Activated CD8-positive, alpha-beta memory T cell treated with anti-CD3 and anti-CD28 coated beads for 24 hours (primary cell): Measurements from ENCODE around the gene AHDC1.

ENCODE experiments used
- DNase-seq: peaks from one replicate; pipeline ENCODE4 v3.0.0-alpha.2; 2020

Gene AHDC1

DNA sequence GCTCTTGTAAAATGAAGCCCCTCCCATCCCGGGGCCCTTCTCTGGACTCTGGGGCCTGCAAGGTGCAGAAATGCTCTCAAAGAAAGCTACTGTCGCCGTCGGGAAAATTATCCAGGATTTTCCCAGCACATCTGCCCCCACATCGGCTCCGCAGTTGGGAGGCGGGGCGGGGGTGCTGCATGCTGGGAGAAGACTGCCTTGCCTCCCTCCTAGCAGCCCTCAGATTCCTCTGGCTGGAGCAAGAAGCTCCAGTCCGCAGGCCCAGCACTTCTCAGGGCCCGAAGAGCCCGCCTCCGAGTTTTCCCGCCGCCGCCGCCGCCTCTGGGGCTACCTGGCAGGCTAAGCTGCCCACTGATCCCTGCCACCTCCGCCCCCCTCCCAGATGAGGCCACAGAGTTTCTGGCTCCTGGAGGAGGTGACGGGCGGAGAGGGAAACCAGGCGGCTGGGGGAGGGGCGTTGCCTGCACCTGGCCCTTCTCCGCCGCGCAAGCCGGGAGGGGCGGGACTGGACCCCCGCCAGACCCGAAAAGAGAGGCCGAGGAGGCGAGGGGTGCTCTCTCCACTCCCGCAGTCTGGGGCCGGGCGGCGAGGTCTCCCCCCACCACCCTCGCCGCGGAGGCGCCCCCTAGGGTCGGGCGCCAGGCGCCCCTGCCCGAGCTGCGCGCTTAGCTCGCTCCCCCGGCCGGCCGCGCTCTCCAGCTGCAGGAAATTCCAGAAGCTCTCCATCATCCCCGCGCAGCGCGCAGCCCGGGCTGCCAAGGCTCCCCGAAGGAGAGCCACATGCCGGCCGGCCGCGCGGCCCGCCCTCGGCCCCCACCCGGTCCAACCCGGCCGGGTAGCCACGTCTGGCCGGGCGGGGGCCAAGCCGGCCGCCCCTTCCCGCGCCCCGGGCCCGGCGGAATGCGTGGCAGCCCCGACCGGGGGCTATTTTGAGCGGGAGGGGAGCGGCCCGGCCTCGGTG lies 28.8 kb downstream of the AHDC1 start:
- DNase-seq: no peak

DNA sequence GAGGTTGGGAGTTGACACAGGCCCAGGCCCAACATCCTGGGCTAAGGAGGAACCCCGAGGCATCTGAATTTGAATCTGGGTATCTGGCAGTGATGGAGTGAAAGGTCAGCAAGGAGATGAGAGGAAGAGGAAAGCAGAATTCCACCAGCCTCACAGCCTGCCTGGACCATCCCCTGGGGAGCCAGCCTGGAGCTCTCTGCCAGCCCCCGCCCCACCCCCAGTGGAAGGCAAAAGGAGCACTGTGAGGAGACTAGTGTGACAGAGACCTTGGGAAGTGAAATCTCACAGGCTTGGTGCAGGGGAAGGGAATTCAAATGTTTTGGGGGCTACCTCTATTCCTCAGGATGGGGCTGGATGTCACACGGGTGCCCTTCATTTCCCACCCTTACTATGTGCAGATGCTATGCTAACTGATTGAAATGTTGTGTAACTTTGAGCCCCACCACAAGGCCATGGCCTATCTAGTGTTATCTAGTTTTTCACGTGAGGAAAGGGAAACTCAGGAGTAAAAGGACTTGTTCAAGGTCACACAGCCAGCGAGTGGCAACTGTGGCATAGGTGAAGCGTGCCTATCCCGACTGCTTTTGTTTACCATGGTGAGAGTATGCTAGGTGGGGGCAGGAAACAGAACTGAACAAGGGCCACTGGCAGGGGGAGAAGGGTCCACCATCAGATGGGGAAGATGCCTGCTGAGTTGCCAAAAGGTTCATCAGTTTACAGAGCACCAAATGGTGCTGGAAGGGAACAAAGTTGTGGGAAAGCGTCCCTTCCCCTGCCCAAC lies 29.8 kb downstream of the AHDC1 start:
- no peak for DNase-seq

DNA sequence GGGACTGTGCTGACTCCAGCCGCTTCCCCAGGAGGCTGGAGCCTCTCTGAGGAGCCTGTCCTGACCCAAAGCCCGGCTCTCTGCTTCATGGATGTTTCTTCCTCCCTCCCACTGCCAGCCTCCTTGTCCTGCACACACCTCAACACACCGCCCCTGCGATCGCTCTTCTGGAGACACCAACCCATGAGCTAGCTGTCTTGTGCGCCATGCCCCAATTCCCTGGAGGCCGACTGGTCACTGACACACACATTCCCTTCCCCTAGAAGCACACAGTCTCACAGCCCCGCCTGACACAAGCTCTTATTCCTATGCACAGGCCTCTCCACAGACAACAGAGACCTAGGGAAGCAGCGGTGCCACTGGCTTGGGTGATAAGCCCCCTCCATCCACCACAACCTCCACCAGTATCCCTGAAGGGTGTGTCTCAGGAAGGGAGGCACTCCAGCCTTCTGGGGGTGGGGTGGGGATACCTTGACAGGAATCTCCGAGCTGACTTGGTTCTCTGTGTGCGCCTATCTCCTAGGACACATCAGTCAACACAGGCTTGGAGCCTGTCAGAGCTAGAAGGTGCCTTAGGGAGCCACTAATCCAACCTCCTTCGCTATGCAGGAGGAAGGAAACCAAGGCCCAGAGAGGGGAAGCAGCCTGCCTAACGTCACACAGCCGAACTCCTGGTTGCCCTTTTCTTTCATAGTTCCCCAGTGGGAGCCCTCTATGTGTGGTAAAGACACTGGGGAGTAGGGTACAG lies 31.1 kb downstream of the AHDC1 start:
- DNase-seq: no peak

GRCh38 chr1:27572019-27572678 lies 31.8 kb downstream of the AHDC1 start:
- DNase-seq: no peak

GRCh38 chr1:27571439-27572018 lies 32.4 kb downstream of the AHDC1 start:
- DNase-seq: no peak

DNA sequence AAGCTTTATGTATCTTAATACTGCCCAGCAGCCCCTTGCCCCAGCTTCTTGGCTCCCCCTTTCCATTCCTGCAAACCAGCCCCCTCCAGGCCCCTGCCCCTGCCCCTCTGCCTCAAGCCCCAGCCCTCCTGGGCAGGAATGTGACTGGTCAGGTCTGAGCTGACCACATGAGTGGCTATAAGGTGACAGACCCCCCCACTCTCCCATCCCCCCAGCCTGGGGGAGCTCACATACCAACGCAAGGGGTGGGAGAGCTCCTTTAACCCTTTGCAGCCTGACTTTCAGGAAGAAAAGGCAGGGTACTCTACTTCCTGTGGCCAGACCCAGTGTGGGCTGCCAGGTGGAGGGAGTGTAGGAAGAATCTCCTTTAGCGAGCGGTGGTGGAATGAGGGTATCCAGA lies 33.2 kb downstream of the AHDC1 start:
- no peak for DNase-seq

DNA sequence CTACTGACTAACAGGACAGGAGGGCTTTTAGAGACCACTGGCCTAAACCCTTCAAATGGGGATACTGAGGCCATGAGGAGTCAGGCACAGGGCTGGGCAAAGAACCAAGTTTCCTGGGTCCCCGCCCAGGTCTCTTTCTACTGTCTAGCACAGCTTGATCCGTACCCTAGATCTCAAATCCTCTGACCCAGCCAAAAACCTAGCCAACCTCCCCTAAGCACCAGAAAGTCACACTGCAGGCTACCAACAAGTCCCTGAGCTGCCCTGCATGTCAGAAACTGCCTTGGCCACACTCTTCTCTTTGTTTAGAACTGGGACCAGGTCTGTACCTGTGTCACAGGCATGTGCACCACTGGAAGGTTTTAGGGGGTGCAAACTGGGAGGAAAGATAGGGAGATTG lies 33.6 kb downstream of the AHDC1 start:
- DNase-seq: no peak

DNA sequence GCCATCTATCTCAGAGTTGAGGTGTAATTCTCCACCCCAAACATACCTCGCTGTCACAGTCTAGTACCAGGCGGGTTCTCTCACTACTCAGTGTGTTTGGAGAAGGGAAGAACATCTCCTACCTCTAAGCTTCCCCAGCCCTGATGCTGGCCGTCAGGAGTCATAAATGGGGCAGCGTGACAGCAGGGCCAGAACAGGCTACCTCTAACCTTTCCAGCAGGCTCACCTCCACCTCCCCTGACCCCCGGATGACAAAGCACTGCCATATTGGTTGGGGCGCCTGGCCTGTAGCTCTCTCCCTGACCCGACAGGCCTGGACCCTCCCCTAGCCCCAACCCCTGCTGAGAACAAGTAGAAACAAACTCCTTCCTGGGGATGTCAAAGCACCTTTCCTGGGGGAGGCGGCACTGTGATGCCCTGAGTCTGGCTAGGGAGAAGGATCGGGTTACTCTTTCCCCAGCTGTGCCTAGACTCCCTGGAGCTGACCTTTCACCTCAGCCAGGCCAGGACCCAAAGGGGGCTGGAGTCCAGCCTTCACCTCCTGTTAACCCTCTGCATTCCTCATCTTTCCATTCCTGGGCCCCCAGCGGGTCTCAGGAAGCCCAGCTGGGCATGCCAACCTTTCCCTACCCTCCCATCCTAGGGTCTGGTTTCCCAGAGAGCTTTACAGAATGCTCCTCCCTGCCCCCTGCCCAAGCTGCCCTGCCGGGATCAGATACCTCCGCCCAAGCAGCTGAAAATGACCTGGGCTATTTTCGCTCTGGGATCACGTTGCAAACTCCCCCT lies 34.2 kb downstream of the AHDC1 start:
- DNase-seq: no peak

DNA sequence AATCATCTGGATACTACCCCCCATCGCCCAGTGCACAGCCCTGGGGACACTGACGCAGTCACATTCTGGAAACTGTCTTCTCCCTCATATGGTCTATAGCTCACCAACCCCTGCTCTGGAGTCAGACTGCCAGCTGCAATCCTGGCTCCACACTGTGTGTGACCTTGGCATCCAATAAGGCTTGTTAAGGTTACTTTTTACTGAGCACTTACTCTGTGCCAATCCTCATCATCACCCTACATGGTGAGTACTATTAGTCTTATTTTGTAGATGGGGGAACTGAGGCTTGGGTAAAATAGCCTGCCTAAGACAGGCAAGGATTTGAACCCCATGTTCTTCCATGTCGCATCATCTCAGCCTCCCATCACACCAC lies 34.9 kb downstream of the AHDC1 start:
- DNase-seq: no peak

GRCh38 chr1:27568300-27569087 lies 35.5 kb downstream of the AHDC1 start:
- peak; percentile 95 for DNase-seq

DNA sequence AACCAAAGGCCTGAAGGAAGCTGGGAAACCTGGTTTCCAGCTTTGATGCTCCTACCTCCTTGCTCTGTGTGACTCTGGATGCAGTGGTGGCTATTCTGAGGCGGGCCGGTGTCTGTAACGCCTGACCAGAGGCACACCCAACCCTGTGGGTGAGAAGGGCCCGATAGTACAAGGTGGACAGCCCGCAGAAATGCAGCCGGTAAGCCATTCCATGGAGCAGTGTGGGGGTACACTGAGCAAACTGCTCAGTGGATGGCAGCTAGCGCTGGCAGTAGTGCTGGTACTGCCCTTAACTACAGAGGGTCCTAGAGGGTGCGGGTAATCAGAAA lies 36.0 kb downstream of the AHDC1 start:
- DNase-seq: no peak

GRCh38 chr1:27567146-27567526 lies 36.8 kb downstream of the AHDC1 start:
- DNase-seq: no peak

- no peak for DNase-seq
Measured at GRCh38 chr1:27566462-27567145, 37.3 kb downstream of the AHDC1 start.

DNA sequence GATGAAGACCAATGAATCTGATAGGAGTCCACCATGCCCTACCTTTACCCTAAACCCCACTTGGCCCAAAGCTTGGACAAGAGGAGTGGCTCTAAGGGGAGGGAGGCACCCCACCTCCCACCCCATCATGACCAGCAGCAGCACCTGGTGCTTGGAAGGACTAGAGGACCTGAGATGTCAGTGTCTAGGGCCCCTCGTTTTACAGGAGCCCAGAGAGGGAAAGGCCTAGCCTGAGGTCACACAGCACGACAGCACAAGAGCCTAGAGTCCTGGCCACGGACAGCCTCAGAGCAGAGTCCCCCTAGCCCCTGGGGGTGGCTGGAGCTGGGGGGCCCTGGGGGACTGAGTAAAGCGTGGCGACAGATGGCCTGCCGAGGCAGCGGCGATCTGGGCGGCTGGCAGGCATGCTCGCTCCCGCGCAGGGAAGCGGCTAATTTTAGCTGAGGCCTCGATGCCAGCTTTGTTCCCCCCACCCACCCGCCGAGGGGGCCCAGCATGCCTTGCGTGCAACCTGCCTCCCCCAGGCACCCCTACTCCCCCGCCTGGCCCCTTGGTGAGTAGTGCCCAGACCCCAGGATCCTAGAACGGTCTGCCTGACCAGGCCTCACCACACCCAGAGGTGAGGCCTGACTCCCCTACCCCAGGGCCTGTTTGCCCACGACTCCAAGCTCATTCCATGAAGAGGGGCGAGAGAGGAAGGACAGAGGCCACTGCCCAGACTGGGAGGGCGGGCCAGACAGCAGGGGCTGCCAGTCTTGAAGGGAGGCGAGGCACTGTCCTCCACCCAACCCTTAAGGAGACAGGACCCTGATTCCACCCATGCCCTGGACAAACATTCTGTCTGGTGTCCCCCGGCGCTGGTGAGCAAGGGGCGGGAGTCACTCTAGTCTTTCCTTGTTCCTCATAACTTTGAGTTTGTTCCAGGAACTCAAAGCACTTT lies 39.0 kb downstream of the AHDC1 start:
- DNase-seq: no peak

DNA sequence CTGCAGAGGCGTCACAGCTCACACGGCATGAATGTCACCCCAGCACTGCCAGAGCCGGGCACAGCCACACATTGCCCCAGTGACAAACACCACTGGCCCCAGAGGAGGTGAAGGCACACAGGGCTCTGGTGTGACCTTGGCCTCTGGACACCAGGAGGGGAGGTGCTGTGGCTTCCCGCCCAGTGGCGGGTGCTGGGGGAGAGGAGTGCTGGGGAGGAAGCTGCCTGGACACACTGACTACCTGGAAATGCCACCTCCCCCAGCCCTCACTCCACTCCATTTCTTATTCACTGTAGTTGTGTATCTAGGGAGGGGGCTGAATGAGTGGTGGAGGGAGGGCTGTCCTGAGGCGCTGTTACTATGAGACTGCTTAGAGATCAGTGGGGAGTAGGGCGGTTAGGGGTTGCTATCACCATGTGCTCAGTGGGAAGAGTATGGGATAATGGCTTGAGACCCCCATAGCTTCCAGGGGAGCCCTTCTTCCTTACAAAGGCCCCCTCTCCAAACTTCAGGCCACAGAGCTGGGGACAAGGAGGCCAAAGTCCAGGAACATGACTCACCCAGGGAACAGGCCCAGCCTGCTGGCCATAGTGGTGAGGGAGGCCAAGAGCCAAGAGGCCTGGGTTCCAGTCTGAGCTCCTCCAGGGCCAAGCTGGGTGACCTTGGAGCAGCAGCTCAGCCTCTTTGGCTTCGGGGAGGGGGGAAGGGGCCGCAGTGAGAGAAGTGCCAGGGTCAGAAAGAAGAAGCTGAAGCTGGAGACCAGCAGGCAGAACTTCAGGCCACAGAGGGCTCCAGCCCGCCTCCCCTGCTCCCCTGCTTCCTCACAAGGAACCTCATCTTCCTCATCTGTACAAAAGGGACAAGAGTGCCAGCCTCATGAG lies 40.1 kb downstream of the AHDC1 start:
- no peak for DNase-seq

GRCh38 chr1:27563341-27563590 lies 40.7 kb downstream of the AHDC1 start:
- DNase-seq: no peak

- DNase-seq: no peak
Measured at GRCh38 chr1:27562534-27563340, 41.2 kb downstream of the AHDC1 start.

GRCh38 chr1:27562021-27562420 lies 41.9 kb downstream of the AHDC1 start:
- no peak for DNase-seq
